ENCODE results near the gene SH3RF3.

DNA sequence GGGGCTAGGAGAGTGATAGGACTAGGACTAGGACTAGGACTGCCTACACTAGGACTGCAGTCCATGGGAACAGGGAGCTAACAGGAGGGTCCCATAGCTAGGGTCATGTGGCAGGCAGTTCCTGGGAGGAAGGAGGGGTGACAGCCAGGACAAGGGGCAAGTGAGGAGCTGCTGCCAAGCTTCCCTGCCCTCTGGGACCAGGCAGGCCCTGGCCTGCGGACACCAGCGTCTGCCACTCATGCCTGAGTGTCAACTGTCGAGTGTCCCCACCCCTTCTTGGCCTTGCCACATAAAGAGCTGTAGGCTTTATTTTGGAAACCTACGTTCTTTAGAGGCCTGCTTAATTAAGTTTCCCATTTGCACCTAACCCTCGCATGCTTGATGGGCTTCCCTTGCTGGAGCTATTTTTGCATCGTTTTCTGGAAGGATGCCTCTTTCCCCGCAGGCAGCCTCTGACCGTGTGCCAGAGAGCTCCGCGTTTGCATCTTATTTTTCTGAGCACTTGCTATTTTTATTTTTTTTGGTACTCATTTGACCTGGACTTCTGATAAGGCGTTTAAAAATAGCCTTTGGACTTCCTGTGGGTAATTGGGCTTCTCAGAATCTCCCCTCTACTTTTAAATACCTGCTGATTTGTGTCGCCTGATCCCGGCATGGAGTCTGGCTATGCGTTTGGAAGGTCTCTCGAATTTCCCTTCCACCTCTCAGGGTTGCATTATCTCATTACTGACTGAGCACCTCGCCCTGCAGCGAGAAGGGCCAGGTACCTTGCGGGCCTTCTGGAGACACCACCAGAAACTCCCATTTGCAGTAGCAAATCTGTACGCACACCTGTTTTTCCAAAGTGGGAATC, 66.4 kb downstream of the SH3RF3 start:
- TF ChIP-seq, protein P1, sequence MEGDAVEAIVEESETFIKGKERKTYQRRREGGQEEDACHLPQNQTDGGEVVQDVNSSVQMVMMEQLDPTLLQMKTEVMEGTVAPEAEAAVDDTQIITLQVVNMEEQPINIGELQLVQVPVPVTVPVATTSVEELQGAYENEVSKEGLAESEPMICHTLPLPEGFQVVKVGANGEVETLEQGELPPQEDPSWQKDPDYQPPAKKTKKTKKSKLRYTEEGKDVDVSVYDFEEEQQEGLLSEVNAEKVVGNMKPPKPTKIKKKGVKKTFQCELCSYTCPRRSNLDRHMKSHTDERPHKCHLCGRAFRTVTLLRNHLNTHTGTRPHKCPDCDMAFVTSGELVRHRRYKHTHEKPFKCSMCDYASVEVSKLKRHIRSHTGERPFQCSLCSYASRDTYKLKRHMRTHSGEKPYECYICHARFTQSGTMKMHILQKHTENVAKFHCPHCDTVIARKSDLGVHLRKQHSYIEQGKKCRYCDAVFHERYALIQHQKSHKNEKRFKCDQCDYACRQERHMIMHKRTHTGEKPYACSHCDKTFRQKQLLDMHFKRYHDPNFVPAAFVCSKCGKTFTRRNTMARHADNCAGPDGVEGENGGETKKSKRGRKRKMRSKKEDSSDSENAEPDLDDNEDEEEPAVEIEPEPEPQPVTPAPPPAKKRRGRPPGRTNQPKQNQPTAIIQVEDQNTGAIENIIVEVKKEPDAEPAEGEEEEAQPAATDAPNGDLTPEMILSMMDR (IDR thresholded peaks at IDR 0.05) = no peak
- TF ChIP-seq POLR2A (IDR thresholded peaks at IDR 0.05) = no peak

All from adrenal gland (tissue), 5 donors.